ENCODE data around the gene CTU2.

CTU2 gene

DNA sequence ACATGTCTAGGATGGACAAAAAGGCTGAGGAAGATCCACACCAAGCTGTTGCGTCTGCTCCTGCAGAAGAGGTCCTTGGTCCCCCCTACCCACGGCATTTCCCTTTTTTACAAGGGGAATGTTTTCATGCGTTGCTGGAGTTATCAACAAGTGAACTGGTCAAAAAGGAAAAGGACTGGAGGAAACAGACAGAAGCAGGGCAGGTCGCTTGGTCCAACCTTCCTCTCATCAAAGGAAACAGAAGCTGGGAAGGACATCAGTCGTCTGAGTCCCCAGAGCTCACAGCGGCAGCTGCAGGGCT lies 52.6 kb downstream of the CTU2 start:
- no peak overlapping the region for H3K4me3 ChIP-seq (ENCODE audit: low read length)
- no peaks in the 10 kb centered on the region for H3F3A ChIP-seq (ENCODE audit: control insufficient read depth, insufficient read depth)
- peaks cover 23% of the 10 kb centered on the region; the same call in 1 of the 2 replicates for H4K20me1 ChIP-seq (ENCODE audit: control insufficient read depth, insufficient read depth, low read depth, low read length)
- peaks cover 99% of the 10 kb centered on the region for H3K79me2 ChIP-seq (ENCODE audit: control insufficient read depth, low read length)
- no peak overlapping the region for H3K27ac ChIP-seq (ENCODE audit: low read depth, low read length)
- H3K4me2 ChIP-seq (ENCODE audit: low read length): no peak overlapping the region
- H3K9me2 ChIP-seq (replicated peaks; ENCODE audit: control insufficient read depth, low read length): no peaks in the 10 kb centered on the region
- H3K4me1 ChIP-seq (ENCODE audit: control insufficient read depth, low read length): no peaks in the 10 kb centered on the region
- H3K36me3 ChIP-seq (ENCODE audit: control insufficient read depth, low read length): peaks cover 13% of the 10 kb centered on the region
- no peaks in the 10 kb centered on the region for H3K9me3 ChIP-seq (ENCODE audit: control insufficient read depth, insufficient read depth, low read length)
- TF ChIP-seq EZH2phosphoT487 (IDR thresholded peaks at IDR 0.05; ENCODE audit: borderline replicate concordance, low read length): no peak
- TF ChIP-seq, protein P1, sequence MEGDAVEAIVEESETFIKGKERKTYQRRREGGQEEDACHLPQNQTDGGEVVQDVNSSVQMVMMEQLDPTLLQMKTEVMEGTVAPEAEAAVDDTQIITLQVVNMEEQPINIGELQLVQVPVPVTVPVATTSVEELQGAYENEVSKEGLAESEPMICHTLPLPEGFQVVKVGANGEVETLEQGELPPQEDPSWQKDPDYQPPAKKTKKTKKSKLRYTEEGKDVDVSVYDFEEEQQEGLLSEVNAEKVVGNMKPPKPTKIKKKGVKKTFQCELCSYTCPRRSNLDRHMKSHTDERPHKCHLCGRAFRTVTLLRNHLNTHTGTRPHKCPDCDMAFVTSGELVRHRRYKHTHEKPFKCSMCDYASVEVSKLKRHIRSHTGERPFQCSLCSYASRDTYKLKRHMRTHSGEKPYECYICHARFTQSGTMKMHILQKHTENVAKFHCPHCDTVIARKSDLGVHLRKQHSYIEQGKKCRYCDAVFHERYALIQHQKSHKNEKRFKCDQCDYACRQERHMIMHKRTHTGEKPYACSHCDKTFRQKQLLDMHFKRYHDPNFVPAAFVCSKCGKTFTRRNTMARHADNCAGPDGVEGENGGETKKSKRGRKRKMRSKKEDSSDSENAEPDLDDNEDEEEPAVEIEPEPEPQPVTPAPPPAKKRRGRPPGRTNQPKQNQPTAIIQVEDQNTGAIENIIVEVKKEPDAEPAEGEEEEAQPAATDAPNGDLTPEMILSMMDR (IDR thresholded peaks at IDR 0.05; ENCODE audit: low read depth, low read length, poor library complexity, severe bottlenecking): no peak
- H3K27me3 ChIP-seq (ENCODE audit: control insufficient read depth, low read length): no peaks in the 10 kb centered on the region

DNA sequence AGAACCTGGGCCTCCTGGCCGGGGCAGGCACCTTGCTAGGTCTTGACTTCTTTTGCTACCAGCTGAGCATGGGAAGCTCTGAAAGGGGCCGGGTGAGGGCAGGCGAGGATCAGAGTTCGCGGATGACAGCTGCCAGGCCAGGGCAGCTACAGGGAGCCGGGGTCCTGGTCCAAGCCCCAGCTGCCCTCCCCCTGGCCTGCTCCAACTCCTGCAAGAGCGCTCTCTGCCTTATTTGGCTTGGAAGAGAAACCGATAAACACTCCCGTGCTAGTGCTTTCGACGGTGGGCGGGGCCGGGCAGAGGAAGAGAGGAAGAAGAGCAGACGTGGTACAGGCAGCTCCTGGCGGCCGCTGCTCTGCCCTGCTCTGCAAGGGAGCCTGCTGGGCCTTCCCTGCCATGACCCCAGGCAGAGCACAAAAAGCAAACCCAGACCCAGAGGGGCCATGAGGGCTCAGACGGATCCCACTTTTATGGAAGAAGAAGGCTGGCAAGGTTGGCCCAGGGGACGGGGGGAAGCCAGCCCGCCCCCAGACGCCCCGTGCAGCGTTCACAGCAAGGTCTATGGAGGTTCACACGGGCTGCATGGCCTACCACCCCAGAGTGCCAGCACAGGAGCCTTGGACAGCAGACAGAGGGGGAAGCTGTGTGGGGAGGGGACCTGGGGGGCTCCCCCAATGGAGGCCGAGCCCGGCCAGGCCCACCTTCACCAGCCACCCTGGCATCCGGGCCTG lies 53.1 kb downstream of the CTU2 start:
- H3K36me3 ChIP-seq (ENCODE audit: control insufficient read depth, low read length): peaks cover 15% of the 10 kb centered on the region
- peaks cover 23% of the 10 kb centered on the region; the same call in 1 of the 2 replicates for H4K20me1 ChIP-seq (ENCODE audit: control insufficient read depth, insufficient read depth, low read depth, low read length)
- peaks cover 99% of the 10 kb centered on the region for H3K79me2 ChIP-seq (ENCODE audit: control insufficient read depth, low read length)

GRCh38 chr16:88759976-88760350 lies 53.7 kb downstream of the CTU2 start:
- Histone ChIP-seq H4K20me1 (ENCODE audit: control insufficient read depth, insufficient read depth, low read depth, low read length) (peaks cover 23% of the 10 kb centered on the region; the same call in 1 of the 2 replicates), H3K27me3 (ENCODE audit: control insufficient read depth, low read length) (no peaks in the 10 kb centered on the region), H3K27ac (ENCODE audit: low read depth, low read length) (no peak overlapping the region), H3K9me3 (ENCODE audit: control insufficient read depth, insufficient read depth, low read length) (no peaks in the 10 kb centered on the region), H3K4me3 (ENCODE audit: low read length) (no peak overlapping the region), H3K36me3 (ENCODE audit: control insufficient read depth, low read length) (peaks cover 15% of the 10 kb centered on the region), H3K4me2 (ENCODE audit: low read length) (no peak overlapping the region), H3K9me2 (replicated peaks; ENCODE audit: control insufficient read depth, low read length) (no peaks in the 10 kb centered on the region), H3K79me2 (ENCODE audit: control insufficient read depth, low read length) (peaks cover 99% of the 10 kb centered on the region), H3K4me1 (ENCODE audit: control insufficient read depth, low read length) (no peaks in the 10 kb centered on the region), H3F3A (ENCODE audit: control insufficient read depth, insufficient read depth) (no peaks in the 10 kb centered on the region)
- TF ChIP-seq, protein P1 (IDR thresholded peaks at IDR 0.05; ENCODE audit: low read depth, low read length, poor library complexity, severe bottlenecking): no peak
- no peak for TF ChIP-seq EZH2phosphoT487 (IDR thresholded peaks at IDR 0.05; ENCODE audit: borderline replicate concordance, low read length)

More for the DNA sequence above, 53.1 kb downstream of the CTU2 start:
- Histone ChIP-seq H3K9me3 (ENCODE audit: control insufficient read depth, insufficient read depth, low read length) (no peaks in the 10 kb centered on the region), H3K27me3 (ENCODE audit: control insufficient read depth, low read length) (no peaks in the 10 kb centered on the region), H3K4me3 (ENCODE audit: low read length) (no peak overlapping the region), H3K27ac (ENCODE audit: low read depth, low read length) (no peak overlapping the region), H3F3A (ENCODE audit: control insufficient read depth, insufficient read depth) (no peaks in the 10 kb centered on the region), H3K4me2 (ENCODE audit: low read length) (no peak overlapping the region), H3K4me1 (ENCODE audit: control insufficient read depth, low read length) (no peaks in the 10 kb centered on the region), H3K9me2 (replicated peaks; ENCODE audit: control insufficient read depth, low read length) (no peaks in the 10 kb centered on the region)
- TF ChIP-seq, protein P1 (IDR thresholded peaks at IDR 0.05; ENCODE audit: low read depth, low read length, poor library complexity, severe bottlenecking): no peak
- TF ChIP-seq EZH2phosphoT487 (IDR thresholded peaks at IDR 0.05; ENCODE audit: borderline replicate concordance, low read length): no peak
